Kidney epithelial cell (primary cell): ENCODE results near the gene ZDHHC11. TPM values are rescaled to one million over a fixed set of nuclear protein-coding genes. Genes with fewer than 3 reads are reported as not detected.
"Not testable (repeated sequence)": the region's sequence is repeated elsewhere in the genome, so short reads cannot be mapped to it uniquely, and the experiment has no call there.

Experiments
- DNase-seq: peaks from one replicate; pipeline ENCODE4 v3.0.0-alpha.2; 2010; ENCODE audit warnings: low read depth
- H3K27me3 ChIP-seq: 2 replicates; pipeline ENCODE4 v1.6.0; 2011; ENCODE audit warnings: low read length; ENCODE audit not compliant: control insufficient read depth, insufficient read depth
- H3K36me3 ChIP-seq: 2 replicates; pipeline ENCODE4 v1.5.1; 2011; ENCODE audit warnings: low read length; ENCODE audit not compliant: control insufficient read depth, insufficient read depth
- H3K4me3 ChIP-seq: 2 replicates; pipeline ENCODE4 v1.5.1; 2011; ENCODE audit warnings: low read depth, mild to moderate bottlenecking, control low read depth, low read length
- total RNA-seq: library from RNA; depleted of rRNA; stranded (reverse); fragments of >200 nt; gene quantifications from 2 replicates; pipeline ENCODE4 v1.2.3, GENCODE V29; 2015

ZDHHC11 gene
- total RNA-seq, 1 donor from 2014 or later, result 1.3 TPM

- H3K4me3 ChIP-seq, H3K36me3 ChIP-seq, H3K27me3 ChIP-seq, DNase-seq: not testable (repeated sequence)
Observed at GRCh38 chr5:842402-843221, 8.2 kb downstream of the ZDHHC11 start.

- not testable (repeated sequence) for H3K36me3 ChIP-seq, DNase-seq, H3K4me3 ChIP-seq, H3K27me3 ChIP-seq
Observed at GRCh38 chr5:841531-842401, 9.0 kb downstream of the ZDHHC11 start.

GRCh38 chr5:840974-841435 is 9.8 kb downstream of the ZDHHC11 start:
- H3K27me3 ChIP-seq, DNase-seq, H3K36me3 ChIP-seq, H3K4me3 ChIP-seq: not testable (repeated sequence)

- H3K36me3 ChIP-seq, H3K27me3 ChIP-seq, DNase-seq, H3K4me3 ChIP-seq: not testable (repeated sequence)
Observed at GRCh38 chr5:840118-840973, 10.4 kb downstream of the ZDHHC11 start.

- H3K4me3 ChIP-seq, H3K27me3 ChIP-seq, H3K36me3 ChIP-seq, DNase-seq: not testable (repeated sequence)
Observed at GRCh38 chr5:838431-838851, 12.3 kb downstream of the ZDHHC11 start.

- H3K27me3 ChIP-seq, H3K36me3 ChIP-seq, DNase-seq, H3K4me3 ChIP-seq: not testable (repeated sequence)
Observed at GRCh38 chr5:837621-838121, 13.1 kb downstream of the ZDHHC11 start.

- not testable (repeated sequence) for DNase-seq, H3K4me3 ChIP-seq, H3K36me3 ChIP-seq, H3K27me3 ChIP-seq
Observed at GRCh38 chr5:835933-836612, 14.7 kb downstream of the ZDHHC11 start.

- H3K27me3 ChIP-seq, DNase-seq, H3K4me3 ChIP-seq, H3K36me3 ChIP-seq: not testable (repeated sequence)
Observed at GRCh38 chr5:834013-834412, 16.8 kb downstream of the ZDHHC11 start.

GRCh38 chr5:828194-828593 is 22.6 kb downstream of the ZDHHC11 start:
- DNase-seq, H3K27me3 ChIP-seq, H3K36me3 ChIP-seq, H3K4me3 ChIP-seq: not testable (repeated sequence)

GRCh38 chr5:825544-825943 is 25.2 kb downstream of the ZDHHC11 start:
- not testable (repeated sequence) for H3K27me3 ChIP-seq, DNase-seq, H3K4me3 ChIP-seq, H3K36me3 ChIP-seq
